ENCODE data around the gene PCSK5. TPM values are rescaled to one million over a fixed set of nuclear protein-coding genes. Genes with fewer than 3 reads are reported as not detected.

The PCSK5 gene
- total RNA-seq, 1 donor from 2014 or later: 18.3 TPM

DNA sequence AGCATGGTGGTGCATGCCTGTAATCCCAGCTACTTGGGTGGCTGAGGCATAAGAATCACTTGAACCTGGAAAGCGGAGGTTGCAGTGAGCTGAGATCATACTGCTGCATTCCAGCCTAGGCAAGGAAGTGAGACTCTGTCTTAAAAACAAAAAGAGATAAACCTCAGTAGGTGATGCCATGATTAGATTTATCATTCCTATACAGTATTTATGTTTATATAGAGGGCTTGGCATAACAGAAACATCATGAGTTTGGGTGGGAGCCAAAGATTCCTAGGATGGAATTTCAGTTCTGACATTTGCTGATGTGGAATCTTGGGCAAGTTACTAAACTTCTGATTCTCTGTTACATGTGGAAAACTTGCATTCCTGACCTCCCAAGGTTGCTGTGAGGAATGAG, 481.4 kb downstream of the PCSK5 start:
- H3K27me3 Mint-ChIP-seq (ENCODE audit: unreplicated experiment): no peaks in the 10 kb centered on the region
- H3K27ac Mint-ChIP-seq (ENCODE audit: unreplicated experiment): peak overlapping the region; percentile 56
- no peaks in the 10 kb centered on the region for H3K36me3 Mint-ChIP-seq (ENCODE audit: unreplicated experiment)
- H3K4me1 Mint-ChIP-seq (ENCODE audit: unreplicated experiment): peaks cover 48% of the 10 kb centered on the region
- TF ChIP-seq, protein P1, sequence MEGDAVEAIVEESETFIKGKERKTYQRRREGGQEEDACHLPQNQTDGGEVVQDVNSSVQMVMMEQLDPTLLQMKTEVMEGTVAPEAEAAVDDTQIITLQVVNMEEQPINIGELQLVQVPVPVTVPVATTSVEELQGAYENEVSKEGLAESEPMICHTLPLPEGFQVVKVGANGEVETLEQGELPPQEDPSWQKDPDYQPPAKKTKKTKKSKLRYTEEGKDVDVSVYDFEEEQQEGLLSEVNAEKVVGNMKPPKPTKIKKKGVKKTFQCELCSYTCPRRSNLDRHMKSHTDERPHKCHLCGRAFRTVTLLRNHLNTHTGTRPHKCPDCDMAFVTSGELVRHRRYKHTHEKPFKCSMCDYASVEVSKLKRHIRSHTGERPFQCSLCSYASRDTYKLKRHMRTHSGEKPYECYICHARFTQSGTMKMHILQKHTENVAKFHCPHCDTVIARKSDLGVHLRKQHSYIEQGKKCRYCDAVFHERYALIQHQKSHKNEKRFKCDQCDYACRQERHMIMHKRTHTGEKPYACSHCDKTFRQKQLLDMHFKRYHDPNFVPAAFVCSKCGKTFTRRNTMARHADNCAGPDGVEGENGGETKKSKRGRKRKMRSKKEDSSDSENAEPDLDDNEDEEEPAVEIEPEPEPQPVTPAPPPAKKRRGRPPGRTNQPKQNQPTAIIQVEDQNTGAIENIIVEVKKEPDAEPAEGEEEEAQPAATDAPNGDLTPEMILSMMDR (IDR thresholded peaks at IDR 0.05): no peak
- no peaks in the 10 kb centered on the region for H3K9me3 Mint-ChIP-seq (ENCODE audit: unreplicated experiment)
- no peak overlapping the region for H3K4me3 Mint-ChIP-seq (ENCODE audit: unreplicated experiment)
- no peak for DNase-seq (ENCODE audit: extremely low spot score, unreplicated experiment)

DNA sequence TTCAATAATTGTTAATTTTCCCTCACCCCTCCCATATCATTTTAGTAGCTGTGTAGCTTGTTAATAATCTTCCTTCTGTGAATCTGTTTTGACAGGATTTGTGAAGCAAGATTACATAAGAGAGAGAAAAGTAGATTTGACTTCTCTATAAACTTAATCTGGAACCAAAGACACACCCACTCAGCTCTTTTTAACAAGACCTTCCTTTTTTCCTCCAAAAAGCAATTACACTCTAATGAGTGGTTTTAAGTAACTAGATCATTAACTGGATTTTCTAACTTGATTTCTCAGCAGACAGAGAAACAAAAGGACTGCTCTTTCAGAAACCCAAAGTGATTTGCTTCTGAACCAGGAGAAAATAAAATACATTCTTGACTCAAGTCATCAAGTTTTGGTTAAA, 481.9 kb downstream of the PCSK5 start:
- Mint-ChIP-seq H3K27ac (ENCODE audit: unreplicated experiment) (peak overlapping the region; percentile 56), H3K4me1 (ENCODE audit: unreplicated experiment) (peaks cover 48% of the 10 kb centered on the region), H3K36me3 (ENCODE audit: unreplicated experiment) (no peaks in the 10 kb centered on the region), H3K27me3 (ENCODE audit: unreplicated experiment) (no peaks in the 10 kb centered on the region), H3K4me3 (ENCODE audit: unreplicated experiment) (no peak overlapping the region), H3K9me3 (ENCODE audit: unreplicated experiment) (no peaks in the 10 kb centered on the region)
- TF ChIP-seq, protein P1 (IDR thresholded peaks at IDR 0.05): no peak
- no peak for DNase-seq (ENCODE audit: extremely low spot score, unreplicated experiment)

DNA sequence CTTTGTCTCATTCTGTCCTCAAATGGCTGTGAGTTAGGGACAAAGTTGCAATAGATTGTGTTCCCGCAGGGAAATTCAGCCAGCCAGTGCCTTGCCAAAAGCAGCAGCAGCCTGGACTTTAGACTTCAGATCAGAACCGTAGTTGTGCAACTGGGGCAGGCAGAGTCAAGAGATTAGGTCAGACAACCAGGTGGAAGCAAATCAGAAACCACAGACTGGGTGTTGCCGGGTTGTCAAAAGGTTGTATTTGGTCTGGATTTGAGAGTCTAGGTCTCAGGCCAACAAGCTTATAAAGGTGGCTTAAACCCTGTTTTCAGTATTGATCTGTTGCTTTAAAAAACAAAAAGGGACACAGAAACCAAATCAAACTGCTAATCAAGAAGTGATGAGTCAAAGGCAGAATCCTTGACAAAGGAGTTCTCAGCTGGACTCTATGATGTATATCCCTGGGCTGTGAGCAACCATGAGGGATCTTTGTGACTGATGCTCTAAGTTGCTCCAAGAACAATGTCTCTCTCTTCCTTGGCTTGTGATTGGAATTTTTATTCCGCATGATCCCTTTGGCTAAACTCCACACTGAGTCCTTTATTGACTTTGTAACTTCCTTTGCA, 482.8 kb downstream of the PCSK5 start:
- no peak for DNase-seq (ENCODE audit: extremely low spot score, unreplicated experiment)
- Mint-ChIP-seq H3K27ac (ENCODE audit: unreplicated experiment) (peak overlapping the region; percentile 6), H3K9me3 (ENCODE audit: unreplicated experiment) (no peaks in the 10 kb centered on the region)

DNA sequence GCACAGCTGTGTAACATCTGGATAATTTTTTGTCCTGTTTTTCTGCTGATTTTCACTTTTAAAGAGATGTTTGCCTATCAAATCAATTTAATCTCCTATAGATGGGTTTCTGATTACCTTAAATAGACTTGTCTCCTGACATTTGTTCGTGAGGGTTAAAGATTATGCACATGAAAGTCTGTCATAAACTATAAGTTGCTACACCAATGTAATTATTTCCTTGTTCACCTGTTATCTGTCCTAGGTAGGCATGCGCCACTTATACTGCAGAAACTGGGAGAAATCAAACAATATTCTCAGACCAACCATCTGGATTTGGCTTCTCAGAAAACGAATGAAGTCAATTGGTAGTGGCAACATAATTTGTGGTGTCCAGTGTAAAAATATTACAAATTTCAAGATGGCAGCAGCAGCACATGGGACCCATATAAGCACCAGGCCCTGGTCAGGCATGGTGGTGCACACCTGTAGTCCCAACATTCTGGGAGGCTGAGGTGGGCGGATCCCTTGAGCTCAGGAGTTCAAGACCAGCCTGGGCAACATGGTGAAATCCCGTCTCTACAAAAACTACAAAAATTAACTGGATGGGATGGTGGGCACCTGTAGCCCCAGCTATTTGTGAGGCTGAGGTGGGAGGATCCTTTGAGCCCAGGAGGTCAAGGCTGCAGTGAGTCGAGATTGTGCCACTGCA, 483.5 kb downstream of the PCSK5 start:
- H3K4me3 Mint-ChIP-seq (ENCODE audit: unreplicated experiment): no peak overlapping the region
- H3K27me3 Mint-ChIP-seq (ENCODE audit: unreplicated experiment): no peaks in the 10 kb centered on the region
- H3K4me1 Mint-ChIP-seq (ENCODE audit: unreplicated experiment): peaks cover 48% of the 10 kb centered on the region
- no peak for DNase-seq (ENCODE audit: extremely low spot score, unreplicated experiment)
- H3K9me3 Mint-ChIP-seq (ENCODE audit: unreplicated experiment): no peaks in the 10 kb centered on the region
- TF ChIP-seq, protein P1 (IDR thresholded peaks at IDR 0.05): no peak
- peak overlapping the region; percentile 6 for H3K27ac Mint-ChIP-seq (ENCODE audit: unreplicated experiment)
- no peaks in the 10 kb centered on the region for H3K36me3 Mint-ChIP-seq (ENCODE audit: unreplicated experiment)

More for the DNA sequence above, 482.8 kb downstream of the PCSK5 start:
- Mint-ChIP-seq H3K4me1 (ENCODE audit: unreplicated experiment) (peaks cover 48% of the 10 kb centered on the region), H3K27me3 (ENCODE audit: unreplicated experiment) (no peaks in the 10 kb centered on the region), H3K36me3 (ENCODE audit: unreplicated experiment) (no peaks in the 10 kb centered on the region), H3K4me3 (ENCODE audit: unreplicated experiment) (no peak overlapping the region)
- TF ChIP-seq, protein P1 (IDR thresholded peaks at IDR 0.05): no peak

DNA sequence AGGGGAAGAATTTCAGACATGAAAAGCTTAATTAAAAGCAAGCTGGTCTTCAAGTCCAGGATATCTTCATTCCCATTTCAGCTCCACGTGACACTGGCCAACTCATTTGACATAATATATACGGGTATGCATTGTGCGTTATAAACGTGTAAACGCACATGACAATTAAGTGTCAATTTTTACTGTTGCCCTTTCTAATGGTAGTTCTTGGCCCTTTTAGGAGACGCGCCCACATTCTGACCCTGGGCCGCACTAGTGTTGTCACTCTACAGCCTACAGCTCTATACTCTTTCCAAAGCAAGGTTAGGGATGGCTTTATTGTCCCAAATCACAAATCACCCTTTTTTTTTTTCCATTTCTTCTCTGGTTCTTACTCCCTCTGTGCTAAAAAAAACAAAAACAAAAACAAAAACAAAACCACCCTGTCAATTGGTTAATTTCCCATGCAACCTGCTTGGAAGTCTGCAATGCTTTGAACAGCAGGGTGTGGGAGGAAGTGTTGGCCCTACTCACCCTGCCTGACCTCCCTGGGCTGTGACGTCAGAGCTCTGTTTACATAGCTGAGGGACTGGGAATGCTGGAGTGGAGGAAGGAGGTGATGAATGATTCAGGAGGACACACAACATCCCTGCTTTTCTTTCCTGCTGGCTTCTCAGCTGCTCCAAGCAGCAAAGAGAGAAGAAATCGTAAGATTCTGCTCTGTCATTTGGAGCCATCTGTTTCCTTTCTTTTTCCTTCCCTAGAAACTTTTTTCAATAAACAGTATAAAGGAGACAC, 484.5 kb downstream of the PCSK5 start:
- Mint-ChIP-seq H3K27me3 (ENCODE audit: unreplicated experiment) (no peaks in the 10 kb centered on the region), H3K36me3 (ENCODE audit: unreplicated experiment) (no peaks in the 10 kb centered on the region), H3K27ac (ENCODE audit: unreplicated experiment) (peak overlapping the region; percentile 35), H3K4me3 (ENCODE audit: unreplicated experiment) (no peak overlapping the region), H3K9me3 (ENCODE audit: unreplicated experiment) (no peaks in the 10 kb centered on the region), H3K4me1 (ENCODE audit: unreplicated experiment) (peaks cover 47% of the 10 kb centered on the region)
- TF ChIP-seq, protein P1 (IDR thresholded peaks at IDR 0.05): no peak
- DNase-seq (ENCODE audit: extremely low spot score, unreplicated experiment): no peak
